ENCODE data around the gene OGT.
"Not testable (repeated sequence)": the region's sequence is repeated elsewhere in the genome, so short reads cannot be mapped to it uniquely, and the experiment has no call there.

The OGT gene

DNA sequence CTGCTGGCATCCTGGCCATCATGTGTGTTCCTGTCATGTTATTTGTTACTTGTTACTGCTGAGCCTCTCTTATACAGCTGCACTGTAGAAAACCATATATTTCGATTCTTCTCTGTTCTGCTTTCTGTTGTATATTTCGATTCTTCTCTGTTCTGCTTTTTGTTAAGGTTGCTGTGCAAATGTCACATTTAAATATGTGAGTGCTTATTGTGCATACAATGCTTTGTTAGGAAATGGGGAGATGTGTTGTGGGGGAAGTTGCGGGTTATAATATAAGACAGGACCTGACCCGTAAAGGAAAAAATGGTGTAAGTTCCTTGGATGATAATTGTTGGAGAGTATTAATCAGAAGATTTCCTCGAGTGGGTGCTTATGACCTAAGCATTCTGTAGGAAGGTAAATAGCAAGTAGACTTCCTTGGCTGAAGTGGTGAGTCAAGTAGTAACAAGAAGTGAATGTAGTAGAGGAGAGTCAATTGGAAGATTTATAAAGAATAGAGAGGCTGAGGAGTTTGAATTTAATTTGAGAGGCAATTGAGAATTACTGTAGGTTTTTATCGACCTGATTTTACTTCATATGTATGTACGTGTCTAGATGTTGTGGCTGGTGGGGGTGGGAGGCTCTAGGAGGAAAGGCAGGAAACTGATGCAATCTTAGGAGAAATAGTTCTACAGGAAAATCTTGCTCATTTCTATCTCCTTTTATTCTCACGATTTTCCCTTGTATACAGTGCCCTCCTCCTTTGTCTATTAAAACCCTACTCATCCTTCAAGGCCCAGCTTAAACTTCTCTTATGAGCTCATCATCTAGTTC is 8.5 kb downstream of the OGT start:
- no peak for DNase-seq

DNA sequence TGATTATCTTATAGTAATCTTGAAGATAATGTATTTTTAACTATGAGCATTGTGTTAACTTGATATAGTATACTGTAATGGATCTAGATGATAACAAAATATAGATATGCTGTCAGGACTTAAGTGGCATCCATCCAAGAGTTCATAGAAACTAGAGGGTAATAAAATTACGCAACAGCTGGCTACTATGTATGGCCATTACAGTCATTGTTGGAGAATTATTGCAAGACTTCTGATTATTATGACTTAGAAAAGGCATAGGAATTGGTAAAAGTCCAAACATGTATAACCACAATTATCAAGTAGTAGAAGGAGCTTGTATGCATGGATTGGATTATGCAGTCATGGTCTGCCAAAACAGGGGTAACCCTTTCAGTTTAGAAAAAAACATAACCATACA is 9.5 kb downstream of the OGT start:
- no peak for DNase-seq

DNA sequence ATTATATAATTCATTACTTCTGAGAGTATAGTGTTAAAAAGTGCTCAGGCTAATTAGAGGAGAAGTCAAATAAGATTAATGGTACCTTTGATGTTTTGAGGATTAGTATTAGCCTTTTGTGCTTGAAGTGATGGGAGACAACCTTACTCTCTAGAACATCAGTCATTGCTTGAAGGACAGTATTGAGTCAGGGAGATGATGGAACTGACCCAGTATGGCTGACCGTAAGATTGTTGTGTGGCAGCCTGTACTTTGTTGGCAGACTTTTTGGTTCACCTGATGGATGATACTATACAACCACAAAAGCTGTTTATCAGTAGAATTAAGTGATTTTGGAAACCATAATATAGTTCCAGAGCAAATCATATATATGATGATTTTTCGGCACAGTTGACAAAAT is 9.9 kb downstream of the OGT start:
- DNase-seq = no peak

DNA sequence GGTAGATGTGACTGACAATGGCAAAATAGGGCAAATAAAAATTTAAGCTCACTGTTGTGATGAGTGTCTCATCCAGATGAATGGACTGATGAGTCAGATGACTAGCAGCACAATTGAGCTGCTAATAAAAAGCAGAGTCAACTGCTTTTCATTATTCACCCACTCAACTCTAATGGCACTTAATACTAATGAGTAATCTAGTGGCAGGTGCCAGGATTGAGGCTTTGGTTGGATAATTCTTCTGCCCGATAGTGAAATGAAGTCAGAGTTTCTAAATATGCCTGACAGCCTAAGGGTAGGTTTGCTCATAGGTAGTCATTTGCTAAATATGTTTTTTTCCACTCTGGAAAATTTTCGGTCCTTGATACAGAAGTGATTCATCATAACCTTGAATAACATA is 10.4 kb downstream of the OGT start:
- no peak for DNase-seq

DNA sequence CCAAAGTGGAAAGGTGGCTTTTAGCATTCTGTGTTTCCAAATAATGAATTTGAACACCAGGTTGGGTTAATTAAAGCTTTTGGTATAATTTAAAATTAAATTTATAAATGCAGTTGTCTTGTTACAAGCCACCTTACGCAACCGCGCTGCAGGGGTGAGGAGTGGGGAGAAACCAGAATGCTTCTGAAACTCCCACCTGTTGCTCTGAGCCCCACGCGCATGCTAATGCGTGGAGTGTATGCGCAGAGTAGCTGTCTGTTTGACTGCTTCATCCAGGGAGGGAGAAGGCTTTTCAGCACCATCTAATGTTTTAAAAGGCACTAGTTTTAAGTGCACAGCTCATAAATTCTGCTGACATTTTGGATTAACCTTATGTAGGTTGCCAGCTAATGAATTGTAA is 12.5 kb downstream of the OGT start:
- no peak for DNase-seq

DNA sequence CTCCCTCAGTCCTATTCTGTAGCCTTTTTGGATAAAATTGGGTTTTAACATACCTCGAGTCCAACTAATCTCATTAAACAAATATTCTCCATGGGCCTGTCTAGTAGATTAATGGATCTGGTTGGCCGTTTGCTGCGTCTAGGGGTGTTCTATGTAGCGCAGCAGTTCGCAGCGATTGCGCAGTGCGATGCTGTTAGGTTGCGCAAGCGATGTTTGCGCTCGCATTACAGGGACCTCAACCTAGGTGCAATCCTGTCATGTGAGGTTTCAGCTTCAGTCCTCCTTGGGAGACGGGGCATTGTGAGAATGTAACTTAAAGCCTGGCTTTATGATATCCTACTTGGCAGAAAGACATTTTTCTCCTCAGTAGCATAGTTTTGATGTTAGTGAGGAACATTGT is 14.0 kb downstream of the OGT start:
- no peak for DNase-seq

DNA sequence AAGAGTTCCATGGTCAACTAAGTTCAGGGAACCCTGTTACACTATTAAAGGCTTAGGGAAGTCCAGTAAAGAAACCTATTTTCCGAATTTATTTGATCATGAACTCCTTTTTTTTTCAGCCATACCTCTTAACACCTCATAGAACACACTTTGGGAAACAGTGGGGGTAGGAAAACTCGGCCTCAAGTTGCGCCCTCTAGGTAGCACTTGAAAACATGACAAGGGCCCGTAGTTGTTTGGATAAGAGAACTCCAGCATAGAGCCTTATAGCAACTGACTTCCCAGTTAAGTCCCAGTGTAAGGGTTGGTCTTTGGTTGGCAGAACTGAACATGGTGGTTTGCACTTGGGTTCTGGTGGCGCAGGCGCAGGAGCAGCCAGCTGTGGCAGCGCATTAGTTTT is 14.4 kb downstream of the OGT start:
- DNase-seq = no peak

DNA sequence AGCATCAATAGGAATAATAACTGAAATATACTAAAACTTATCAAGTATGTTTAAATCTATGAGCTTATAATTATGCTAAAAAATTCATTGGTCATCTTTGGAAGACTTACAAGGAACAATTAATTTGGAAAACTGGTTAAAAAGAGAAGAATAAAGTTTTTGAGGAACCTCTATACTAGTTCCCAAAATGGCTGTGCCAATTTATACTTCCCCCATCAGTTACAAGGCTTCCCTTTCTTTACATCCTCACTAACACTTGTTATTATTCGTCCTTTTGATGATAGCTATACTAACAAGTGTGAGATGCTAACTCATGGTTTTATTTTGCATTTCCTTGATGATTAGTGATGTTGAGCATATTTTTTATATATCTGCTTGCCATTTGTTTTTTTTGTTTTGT is 17.1 kb downstream of the OGT start:
- no peak for DNase-seq

DNA sequence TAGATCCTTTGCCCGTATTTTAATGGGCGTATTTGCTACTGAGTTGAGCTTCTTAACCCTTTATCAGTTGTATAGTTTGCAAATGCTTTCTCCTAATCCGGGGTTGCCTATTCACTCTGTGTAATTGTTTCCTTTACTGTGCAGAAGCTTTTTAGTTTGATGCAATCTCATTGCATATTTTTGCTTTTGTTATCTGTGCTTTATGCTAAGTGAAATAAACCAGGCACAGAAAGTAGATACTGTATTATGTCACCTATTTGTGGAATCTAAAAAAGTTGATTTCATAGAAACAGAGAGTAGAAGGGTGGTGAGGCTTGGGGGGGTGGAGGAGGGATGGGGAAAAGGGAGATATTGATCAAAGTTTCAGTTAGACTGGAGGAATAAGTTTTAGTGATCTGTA is 17.7 kb downstream of the OGT start:
- DNase-seq = no peak

DNA sequence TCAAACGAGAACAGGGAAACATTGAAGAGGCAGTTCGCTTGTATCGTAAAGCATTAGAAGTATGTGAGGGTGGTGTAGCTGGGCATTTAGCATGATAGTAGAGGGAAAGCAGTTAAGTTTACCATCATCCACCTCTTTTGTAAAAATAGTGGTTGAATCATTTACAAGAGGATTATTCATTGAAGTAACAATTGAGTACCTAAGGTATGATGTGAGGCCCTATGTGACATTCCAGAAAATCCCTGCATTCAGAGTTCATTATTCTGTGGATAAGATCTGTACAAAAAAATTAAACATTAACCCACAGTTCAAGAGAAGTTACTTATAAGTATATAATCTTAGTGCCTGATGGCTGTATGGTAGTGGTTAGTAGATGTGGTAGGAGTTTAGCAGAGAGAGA is 23.1 kb downstream of the OGT start:
- DNase-seq = no peak

DNA sequence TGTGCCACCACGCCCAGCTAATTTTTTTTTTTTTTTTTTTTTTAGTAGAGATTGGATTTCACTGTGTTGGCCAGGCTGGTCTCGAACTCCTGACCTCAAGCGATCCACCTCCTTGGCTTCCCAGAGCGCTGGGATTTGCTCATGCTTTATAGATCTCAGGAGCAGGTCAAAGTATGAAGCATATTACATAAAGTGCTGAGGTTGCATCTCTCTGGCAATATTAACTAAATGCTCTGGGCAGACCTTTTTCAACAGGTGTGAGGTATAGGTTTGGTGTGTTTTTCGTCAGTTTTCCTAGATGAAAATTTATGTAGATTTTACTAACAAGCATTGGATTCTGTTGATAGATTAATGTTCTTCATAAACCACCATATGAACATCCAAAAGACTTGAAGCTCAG is 26.0 kb downstream of the OGT start:
- no peak for DNase-seq

DNA sequence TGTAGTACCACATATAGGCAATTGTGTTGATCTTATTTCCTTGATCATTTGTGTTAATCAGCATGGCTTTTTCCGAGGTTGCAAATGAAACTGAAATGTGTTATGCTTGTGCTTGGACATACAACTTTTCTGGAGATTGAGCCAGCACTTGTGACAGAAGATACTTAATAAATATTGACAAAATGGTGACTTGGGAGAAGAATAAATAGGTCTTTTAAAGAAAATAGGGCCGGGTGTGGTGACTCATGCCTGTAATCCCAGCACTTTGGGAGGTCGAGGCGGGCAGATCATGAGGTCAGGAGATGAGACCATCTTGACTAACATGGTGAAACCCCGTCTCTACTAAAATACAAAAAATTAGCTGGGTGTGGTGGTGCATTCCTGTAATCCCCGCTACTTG is 26.9 kb downstream of the OGT start:
- not testable (repeated sequence) for DNase-seq

DNA sequence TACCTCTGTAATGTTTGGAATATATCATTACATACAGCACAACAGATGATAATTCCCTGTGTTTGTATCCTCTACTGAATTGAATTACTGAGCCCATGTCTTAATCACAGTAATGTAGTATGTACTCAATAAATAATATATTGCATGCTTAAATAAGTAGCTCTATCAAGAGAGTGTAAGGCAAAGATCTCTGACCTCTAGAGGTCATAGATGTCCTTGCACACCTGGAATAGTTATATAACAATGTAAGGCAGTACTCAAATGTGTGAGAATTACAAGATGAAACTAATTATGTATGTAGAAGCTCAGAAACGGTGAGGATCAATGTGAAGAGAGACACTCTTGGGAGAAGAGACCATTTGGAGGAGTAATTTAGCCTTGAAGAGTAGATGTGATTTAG is 31.0 kb downstream of the OGT start:
- no peak for DNase-seq

DNA sequence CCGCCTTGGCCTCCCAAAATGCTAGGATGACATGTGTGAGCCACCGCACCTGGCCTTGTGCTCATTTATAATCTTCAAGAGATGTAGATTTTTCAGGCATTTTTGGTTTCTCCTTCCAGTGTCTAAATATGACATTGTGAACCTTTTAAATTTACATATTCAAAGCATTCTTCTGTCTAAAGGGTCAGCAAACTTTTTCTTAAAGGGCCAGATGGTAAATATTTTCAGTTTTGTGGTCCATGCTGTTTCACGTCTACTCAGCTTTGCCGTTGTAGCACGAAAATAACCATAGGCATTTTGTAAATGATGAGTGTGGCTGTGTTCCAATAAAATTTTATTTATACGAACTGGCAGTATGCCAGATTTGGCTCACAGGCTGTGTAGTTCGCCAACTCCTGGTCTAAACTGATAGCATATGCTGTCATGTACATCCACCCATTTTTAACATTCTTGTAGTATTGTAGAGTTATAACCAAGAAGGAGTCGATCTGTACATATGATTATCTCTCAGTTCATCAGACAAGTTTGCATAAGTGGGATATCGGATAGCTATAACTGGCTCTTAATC is 32.7 kb downstream of the OGT start:
- DNase-seq = no peak

DNA sequence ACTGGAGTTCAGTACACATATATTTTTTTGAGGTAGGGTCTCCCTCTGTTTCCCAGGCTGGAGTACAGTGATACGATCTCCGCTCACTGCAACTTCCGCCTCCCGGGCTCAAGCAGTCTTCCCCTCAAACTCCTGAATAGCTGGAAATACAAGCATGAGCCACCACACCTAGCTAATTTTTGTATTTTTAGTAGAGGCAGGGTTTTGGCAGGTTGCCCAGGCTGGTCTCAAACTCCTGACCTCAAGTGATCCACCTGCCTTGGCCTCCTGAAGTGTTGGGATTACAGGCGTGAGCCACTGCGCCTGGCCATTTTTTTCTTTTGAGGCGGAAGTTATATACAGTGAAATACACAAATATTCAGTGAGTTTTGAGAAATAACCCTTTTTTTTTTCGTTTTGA is 38.5 kb downstream of the OGT start:
- not testable (repeated sequence) for DNase-seq

DNA sequence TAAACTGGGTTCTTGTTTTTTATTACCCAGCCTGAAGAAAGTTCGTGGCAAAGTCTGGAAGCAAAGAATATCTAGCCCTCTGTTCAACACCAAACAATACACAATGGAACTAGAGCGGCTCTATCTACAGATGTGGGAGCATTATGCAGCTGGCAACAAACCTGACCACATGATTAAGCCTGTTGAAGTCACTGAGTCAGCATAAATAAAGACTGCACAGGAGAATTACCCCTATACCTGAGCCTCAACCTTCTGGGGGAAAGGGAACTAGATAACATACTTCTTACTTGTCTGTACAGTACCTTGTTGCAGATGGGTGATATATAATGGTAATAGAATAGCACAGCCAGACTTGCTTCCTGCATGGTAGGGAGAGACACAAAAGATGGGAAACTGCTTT is 40.7 kb downstream of the OGT start:
- no peak for DNase-seq

DNA sequence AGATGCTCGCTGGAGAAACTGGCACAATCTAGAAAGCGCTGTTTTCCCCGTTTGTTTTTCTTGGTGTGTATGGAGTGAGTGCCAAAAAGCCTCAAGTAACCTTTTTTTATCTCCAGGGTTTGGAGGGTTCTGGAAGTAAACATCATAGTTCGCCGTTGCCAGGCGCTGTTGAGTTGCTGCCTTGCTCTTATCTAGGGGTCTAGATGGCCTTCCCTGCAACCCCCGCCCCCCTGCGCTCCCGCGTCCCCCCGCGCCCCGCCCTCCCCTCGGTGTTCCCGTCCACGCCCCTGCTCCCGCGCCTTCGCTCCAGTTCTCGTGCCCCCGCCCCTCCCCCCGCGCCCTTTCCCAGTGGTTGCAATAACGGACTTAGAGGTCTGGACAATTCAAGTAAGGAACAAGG is 44.8 kb downstream of the OGT start:
- DNase-seq = no peak

DNA sequence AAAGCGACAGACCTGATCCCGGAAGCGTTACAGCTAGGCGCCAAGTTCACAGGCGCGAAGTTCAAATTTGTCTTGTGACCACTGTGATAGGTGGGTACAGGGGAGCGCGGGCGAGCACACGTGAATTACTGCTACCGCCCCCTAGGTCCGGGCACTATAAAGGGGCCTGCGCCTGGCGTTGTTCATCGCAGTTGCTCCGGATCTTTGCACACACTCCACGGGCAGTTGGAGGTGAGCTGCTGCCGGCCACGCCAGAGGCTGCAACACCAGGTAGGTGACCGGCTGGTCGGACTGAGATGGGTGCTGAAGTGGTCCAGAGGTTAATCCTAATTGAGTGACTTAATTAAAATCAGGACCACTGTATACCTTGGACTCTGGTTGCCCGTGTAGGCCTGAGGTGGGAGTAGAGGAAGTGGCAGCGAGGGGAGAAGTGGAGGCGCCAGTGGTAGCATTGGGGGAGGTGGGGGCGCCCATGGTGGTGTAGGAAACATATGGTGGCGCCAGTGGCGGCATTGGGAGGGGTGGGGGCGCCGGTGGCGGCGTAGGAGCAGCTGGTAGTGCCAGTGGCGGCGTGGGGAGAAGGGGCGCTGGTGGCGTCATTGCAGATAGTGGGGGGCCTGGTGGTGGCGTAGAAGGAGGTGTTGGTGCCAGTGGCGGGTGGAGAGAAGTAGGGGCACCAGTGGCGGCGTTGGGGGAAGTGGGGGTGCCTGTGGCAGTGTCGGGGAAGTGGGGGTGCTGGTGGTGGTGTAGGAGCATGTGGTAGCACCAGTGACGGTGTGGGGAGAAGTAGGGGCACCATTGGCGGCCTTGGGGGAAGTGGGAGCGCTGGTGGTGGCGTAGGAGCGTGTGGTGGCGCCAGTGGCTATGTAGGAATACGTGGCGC is 45.6 kb downstream of the OGT start, which contains the start of gene GCNA:
TSS of gene GCNA (plus strand) at position 185 of the 883 bp plus-strand sequence. CDS start 2,385 bp downstream, outside the sequence.
- no peak for DNase-seq

DNA sequence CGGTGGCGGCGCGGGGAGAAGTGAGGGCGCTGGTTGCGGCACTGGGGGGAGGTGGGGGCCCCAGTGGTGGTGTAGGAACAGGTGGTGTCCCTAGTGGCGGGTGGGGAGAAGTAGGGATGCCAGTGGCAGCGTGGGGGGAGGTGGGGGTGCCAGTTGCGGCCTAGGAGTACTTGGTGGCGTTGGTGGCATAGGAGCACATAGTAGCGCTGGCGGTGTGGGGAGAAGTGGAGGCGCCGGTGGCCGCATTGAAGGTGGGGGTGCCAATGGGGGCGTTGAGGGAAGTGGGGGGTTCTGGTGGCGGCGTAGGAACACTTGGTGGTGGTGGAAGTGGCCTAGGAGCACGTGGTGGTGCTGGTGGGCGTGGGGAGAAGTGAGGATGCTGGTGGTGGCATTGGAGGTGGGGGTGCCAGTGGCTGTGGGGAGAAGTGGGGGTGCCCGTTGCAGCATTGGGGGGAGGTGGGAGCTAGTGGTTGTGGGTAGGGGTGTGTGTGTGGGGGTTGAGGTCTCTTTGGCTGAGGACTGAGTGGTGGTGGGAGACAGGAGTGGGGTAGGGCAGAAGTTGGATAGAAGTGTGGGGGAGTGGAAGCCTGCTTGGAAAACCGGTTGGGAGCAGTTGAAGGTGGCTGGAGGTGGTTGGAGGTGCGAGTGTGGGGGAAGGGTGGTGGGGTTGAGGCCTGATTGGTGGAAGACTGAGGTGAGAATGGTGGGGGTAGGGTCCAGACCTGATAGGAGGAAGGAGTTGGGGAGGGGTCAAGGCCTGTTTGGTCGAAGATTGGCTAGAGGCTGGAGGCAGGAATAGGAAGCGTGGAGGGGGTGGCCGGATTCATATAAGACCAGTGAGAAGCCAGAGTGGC is 46.5 kb downstream of the OGT start:
- no peak for DNase-seq

DNA sequence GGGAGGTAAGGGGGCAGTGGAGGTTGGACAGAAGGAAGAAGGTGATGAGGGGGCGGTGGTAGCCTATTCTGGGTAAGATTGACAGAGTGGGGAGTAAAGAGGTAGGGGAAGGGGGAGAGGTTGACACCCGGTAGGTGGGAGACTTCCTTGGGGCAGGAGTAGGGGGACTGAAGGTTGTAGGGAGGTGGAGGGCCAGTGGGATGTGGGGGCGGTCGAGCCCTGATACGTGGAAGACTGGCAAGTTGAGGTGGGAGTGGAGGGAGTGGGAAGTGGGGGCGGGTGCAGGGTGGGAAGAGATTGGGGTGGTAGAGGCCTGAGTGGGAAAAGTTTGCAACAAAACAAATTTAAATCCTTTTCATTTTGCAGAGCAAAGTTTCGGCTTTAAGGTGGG is 47.1 kb downstream of the OGT start:
- DNase-seq = no peak

DNA sequence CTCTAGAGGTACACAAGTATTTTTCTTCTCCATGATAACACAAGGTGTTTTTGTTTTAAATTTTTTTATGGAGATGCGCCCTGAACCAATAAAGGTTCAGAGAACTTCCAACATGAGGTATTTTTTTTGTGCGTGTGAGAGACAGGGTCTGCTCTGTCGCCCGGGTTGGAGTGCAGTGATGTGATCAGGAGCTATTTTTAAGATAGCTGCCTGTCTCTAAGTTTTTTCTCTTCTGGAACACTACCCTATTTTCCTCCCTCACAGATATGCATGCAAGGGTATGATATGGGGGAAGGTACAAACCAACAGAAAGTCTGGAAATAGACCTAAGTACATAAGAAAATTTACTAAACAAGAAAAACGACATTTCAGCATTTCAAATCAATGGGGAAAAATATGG is 48.3 kb downstream of the OGT start:
- DNase-seq = no peak

DNA sequence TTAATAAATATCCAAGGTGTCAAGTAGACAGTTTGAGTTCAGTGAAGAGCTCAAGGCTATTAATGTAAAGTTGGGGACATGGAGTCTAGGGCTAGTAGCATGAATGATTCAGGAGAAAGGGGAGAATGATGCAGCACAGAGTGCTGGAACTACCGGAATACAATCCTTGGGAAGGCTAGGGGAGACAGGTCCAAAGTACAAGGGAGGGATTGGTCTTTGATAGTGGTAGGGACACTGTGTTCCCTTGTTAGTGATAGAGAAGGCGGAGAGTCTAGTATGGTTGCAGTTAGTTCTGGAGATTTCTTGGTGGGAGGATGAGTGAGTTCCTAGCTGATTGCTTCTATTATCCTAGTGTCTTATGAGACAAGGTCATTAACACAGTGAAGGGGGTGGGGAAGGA is 54.0 kb downstream of the OGT start:
- no peak for DNase-seq

DNA sequence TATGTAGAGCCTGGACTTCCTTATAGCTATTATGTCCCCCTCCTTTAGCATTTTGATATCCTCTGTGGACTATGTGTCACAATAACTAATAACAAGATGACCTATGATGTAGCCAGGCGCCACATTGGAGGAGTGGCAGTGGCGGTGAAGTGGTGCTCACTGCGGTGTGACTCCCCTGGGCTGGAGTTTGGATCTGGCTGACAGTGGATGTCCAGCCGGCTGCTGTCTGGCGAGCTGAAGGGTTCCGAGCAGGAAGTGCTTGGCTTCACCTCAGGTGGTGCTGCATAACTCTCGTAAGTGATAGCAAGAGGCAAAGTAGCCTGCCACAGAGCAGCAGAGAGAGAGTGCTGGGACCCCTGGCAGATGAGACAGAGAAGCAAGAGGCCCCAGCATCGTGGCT is 60.3 kb downstream of the OGT start:
- not testable (repeated sequence) for DNase-seq

Measured in activated CD4-positive, alpha-beta T cell treated with anti-CD3 and anti-CD28 coated beads for 1 hour (primary cell).